HL-60 (cell line): ENCODE measurements around the gene ASAP3.

ENCODE experiments used
- CTCF ChIP-seq: IDR thresholded peaks from one replicate; pipeline ENCODE4 v1.5.1; 2011; ENCODE audit warnings: low read length, control low read depth, inconsistent platforms; ENCODE audit not compliant: insufficient read depth
- POLR2AphosphoS5 ChIP-seq: IDR thresholded peaks from 2 replicates; pipeline ENCODE4 v1.6.1; 2012; ENCODE audit warnings: low read depth
- TF ChIP-seq, protein P1 (sequence below): IDR thresholded peaks from 2 replicates; pipeline ENCODE4 v1.6.1; 2012; ENCODE audit warnings: low read depth; ENCODE audit not compliant: insufficient replicate concordance

DNA sequence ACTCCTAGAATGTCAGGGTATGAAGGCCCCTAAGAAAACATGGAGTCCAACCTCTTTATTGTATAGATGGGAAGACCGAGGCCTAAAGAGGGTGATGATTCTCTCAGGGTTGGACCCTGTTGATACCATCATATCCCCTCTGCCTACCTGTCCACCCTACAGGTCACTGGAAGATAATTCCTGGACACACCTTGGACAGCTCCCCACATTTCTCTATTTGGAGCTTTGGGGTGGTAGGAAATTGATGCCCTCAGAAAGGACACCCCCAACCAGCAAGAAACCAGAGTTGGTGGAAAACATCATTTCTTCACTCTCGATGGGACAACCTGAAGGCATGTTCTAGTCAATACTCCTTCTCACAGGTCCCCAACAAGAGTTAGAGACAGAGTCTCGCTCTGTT, 56.4 kb downstream of the ASAP3 start:
- no peak for TF ChIP-seq CTCF
- TF ChIP-seq, protein P1, sequence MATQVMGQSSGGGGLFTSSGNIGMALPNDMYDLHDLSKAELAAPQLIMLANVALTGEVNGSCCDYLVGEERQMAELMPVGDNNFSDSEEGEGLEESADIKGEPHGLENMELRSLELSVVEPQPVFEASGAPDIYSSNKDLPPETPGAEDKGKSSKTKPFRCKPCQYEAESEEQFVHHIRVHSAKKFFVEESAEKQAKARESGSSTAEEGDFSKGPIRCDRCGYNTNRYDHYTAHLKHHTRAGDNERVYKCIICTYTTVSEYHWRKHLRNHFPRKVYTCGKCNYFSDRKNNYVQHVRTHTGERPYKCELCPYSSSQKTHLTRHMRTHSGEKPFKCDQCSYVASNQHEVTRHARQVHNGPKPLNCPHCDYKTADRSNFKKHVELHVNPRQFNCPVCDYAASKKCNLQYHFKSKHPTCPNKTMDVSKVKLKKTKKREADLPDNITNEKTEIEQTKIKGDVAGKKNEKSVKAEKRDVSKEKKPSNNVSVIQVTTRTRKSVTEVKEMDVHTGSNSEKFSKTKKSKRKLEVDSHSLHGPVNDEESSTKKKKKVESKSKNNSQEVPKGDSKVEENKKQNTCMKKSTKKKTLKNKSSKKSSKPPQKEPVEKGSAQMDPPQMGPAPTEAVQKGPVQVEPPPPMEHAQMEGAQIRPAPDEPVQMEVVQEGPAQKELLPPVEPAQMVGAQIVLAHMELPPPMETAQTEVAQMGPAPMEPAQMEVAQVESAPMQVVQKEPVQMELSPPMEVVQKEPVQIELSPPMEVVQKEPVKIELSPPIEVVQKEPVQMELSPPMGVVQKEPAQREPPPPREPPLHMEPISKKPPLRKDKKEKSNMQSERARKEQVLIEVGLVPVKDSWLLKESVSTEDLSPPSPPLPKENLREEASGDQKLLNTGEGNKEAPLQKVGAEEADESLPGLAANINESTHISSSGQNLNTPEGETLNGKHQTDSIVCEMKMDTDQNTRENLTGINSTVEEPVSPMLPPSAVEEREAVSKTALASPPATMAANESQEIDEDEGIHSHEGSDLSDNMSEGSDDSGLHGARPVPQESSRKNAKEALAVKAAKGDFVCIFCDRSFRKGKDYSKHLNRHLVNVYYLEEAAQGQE: peak; percentile 76
- no peak for TF ChIP-seq POLR2AphosphoS5
